ENCODE data around the gene CD248.
"Not testable (repeated sequence)": the region's sequence is repeated elsewhere in the genome, so short reads cannot be mapped to it uniquely, and the experiment has no call there.

CD248 gene

DNA sequence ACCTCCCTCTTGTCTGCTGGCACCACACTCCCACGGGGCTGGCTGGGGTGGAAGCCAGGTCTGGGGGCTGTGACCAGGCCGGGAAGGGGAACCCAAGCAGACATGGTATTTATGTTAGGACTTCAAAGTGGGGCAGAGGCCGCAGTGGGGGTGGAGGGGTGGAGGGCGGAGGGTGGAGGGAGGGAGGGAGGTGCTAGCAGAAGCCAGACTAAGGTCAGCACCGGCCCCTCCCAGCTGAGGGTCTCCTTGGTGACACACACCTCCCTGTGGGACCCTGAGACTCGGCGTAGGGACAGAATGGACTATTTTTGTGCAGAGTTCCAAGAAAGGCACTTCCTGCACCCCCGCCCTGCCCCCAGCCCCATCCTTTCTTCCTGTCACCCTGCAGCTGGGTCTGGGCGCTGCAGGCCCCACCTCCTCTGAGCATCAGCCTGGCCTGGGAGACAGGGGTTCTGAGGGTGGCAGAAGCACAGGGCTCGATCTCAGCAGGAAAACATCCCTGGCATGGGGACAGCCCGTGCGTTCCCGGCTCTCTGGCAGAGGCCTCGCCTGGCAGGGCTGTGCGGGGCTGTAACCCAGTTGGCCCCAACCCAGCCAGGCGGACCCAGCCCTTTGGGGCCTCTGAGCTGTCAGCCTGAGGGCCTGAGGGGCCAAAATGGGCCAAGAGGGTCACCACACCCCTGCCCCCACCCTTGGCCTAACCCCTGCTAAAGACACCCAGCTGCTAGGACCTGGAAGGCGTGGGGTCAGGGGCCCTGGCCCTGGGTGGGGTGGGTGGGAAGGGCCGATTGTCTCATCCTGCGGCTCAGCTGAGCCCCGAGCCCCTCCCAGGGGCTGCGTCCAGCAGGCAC lies 9.6 kb upstream of the CD248 start:
- peak overlapping the region; percentile 64 for H3K27ac Mint-ChIP-seq

DNA sequence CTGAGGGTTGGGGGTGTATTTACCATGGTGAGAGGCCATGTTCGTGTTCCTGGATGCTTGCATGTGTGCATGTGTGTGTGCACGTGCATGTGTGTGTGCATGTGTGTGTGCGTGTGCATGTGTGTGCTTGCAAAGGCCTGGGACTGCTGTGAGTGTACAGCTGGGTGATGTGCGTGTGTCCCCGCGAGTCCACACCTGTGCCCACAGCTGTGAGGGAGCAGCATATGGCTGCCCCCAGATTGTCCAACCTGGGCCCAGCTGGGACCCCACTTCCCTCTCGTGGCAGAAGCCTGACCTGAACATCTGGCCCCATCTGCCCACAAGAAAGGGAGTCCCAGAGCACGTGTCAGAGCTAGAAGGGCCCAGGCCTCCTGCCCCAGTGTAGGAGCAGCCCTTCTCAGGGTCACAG lies 8.4 kb upstream of the CD248 start:
- no peak overlapping the region for H3K4me3 Mint-ChIP-seq
- no peaks in the 10 kb centered on the region for H3K27me3 Mint-ChIP-seq
- no peaks in the 10 kb centered on the region for H3K9me3 Mint-ChIP-seq
- H3K27ac Mint-ChIP-seq, result peak overlapping the region; percentile 64
- H3K36me3 Mint-ChIP-seq (ENCODE audit: low read depth), result no peaks in the 10 kb centered on the region
- peaks cover 48% of the 10 kb centered on the region for H3K4me1 Mint-ChIP-seq (ENCODE audit: low read depth)
- DNase-seq, result no peak

More for the DNA sequence above, 9.6 kb upstream of the CD248 start:
- Mint-ChIP-seq H3K9me3 (no peaks in the 10 kb centered on the region), H3K27me3 (no peaks in the 10 kb centered on the region), H3K4me1 (ENCODE audit: low read depth) (peaks cover 48% of the 10 kb centered on the region), H3K4me3 (no peak overlapping the region), H3K36me3 (ENCODE audit: low read depth) (no peaks in the 10 kb centered on the region)
- peak; percentile 66 for DNase-seq

DNA sequence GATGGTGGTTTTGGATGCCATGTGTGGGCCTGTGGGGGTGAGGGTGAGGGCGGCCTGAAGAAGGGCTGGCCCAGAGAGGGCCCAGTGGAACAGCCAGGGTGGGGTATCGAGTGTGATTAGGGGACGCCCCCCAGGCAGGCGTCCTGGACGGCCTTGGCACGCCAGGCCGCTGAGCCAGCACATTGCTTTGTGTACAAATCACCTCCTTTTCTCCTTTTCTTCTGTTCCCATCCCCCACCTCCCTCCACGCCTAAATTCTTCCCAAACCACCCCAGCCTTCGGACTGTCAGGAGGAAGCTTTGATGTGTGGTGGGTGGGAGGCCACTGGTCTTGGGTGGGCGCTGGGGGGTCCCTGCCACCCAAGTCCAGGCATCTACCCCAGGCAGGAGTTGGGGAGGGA lies 7.8 kb upstream of the CD248 start:
- no peaks in the 10 kb centered on the region for H3K36me3 Mint-ChIP-seq (ENCODE audit: low read depth)
- DNase-seq, result no peak
- H3K27me3 Mint-ChIP-seq, result no peaks in the 10 kb centered on the region
- no peaks in the 10 kb centered on the region for H3K9me3 Mint-ChIP-seq
- peaks cover 51% of the 10 kb centered on the region for H3K4me1 Mint-ChIP-seq (ENCODE audit: low read depth)
- H3K4me3 Mint-ChIP-seq, result no peak overlapping the region
- peak overlapping the region; percentile 38 for H3K27ac Mint-ChIP-seq

DNA sequence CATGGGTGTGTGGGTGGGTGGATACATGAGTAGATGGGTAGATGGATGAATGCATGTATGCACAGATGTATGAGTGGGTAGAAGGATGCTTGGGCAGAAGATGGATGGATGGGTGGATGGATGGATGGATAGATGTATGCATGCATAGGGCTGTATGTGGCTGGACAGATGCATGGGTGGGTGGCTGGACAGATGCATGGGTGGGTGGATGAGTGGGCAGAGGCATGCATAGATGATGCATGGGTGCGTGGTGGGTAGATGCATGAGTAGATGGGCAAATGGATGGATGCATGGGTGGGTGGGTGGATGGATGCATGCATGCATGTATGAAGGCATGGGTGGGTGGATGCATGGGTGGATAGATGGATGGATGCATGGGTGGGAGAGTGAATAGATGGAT lies 6.8 kb upstream of the CD248 start:
- Mint-ChIP-seq H3K4me1 (ENCODE audit: low read depth) (peaks cover 56% of the 10 kb centered on the region), H3K9me3 (no peaks in the 10 kb centered on the region), H3K27ac (no peak overlapping the region), H3K4me3 (no peak overlapping the region), H3K36me3 (ENCODE audit: low read depth) (no peaks in the 10 kb centered on the region), H3K27me3 (no peaks in the 10 kb centered on the region)
- DNase-seq, result no peak

DNA sequence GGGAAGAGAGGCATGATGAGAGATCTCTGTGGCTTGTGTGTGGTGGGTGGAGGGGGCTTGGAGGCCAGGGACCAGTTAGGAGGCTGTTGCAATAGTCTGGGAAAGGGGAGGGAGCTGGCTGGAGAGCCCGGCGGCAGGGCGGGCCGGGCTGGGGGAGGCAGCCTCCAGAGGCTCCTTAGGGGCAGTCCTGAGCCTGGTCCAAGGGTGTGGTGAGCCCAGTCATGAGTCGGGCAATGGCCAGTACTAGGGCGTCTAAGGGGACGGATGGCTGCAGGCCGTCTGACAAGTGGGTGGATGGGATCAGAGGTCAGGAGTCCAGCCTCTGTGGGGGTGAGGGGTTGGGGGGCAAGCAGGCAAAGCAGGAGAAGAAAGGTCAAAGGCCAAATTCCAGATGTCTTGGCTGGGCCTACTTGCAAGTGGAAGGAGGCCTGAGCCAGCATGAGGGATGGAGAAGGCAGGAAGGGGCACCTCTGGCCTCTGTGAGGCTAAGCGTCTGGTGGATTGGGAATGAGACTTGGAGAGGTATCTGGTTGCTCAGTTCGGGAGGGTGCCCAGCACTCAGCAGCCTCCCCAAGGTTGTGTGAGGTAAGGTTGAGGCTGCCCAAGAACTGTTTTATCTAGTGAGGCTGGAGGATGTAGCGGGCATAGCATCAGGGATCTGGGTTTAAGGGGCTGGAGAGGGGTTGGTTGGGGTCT lies 6.0 kb upstream of the CD248 start:
- no peak overlapping the region for H3K27ac Mint-ChIP-seq
- DNase-seq, result no peak
- H3K4me3 Mint-ChIP-seq, result no peak overlapping the region
- no peaks in the 10 kb centered on the region for H3K27me3 Mint-ChIP-seq
- peaks cover 56% of the 10 kb centered on the region for H3K4me1 Mint-ChIP-seq (ENCODE audit: low read depth)
- no peaks in the 10 kb centered on the region for H3K36me3 Mint-ChIP-seq (ENCODE audit: low read depth)
- H3K9me3 Mint-ChIP-seq, result no peaks in the 10 kb centered on the region

DNA sequence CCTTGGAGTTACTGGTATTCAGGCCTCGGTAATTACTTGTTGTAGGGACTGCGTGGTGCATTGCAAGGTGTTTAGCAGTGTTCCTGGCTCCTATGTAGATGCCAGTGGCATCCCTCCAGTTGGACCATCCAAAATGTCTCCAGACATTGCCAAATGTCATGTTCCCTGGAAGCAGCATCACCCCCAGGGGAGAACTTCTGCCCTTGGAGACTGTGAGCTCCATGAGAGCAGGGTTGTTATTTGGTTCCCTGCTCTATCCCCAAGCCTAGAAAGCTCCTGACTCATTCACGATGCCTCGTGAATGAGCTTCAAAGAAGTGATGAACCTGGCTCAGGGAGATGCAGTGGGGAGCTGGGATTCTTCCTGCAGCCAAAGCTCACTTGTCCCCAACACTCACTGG lies 4.8 kb upstream of the CD248 start:
- DNase-seq, result no peak
- Mint-ChIP-seq H3K4me1 (ENCODE audit: low read depth) (peaks cover 53% of the 10 kb centered on the region), H3K4me3 (no peak overlapping the region), H3K36me3 (ENCODE audit: low read depth) (no peaks in the 10 kb centered on the region), H3K9me3 (no peaks in the 10 kb centered on the region), H3K27me3 (no peaks in the 10 kb centered on the region), H3K27ac (no peak overlapping the region)

DNA sequence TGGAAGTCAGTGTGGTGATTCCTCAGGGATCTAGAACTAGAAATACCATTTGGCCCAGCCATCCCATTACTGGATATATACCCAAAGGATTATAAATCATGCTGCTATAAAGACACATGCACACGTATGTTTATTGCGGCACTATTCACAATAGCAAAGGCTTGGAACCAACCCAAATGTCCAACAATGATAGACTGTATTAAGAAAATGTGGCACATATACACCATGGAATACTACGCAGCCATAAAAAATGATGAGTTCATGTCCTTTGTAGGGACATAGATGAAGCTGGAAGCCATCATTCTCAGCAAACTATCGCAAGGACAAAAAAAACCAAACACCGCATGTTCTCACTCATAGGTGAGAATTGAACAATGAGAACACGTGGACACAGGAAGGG lies 3.9 kb upstream of the CD248 start:
- not testable (repeated sequence) for H3K9me3 Mint-ChIP-seq; DNase-seq; H3K27me3 Mint-ChIP-seq; H3K27ac Mint-ChIP-seq; H3K36me3 Mint-ChIP-seq (ENCODE audit: low read depth); H3K4me3 Mint-ChIP-seq
- H3K4me1 Mint-ChIP-seq (ENCODE audit: low read depth), result peaks cover 51% of the 10 kb centered on the region

DNA sequence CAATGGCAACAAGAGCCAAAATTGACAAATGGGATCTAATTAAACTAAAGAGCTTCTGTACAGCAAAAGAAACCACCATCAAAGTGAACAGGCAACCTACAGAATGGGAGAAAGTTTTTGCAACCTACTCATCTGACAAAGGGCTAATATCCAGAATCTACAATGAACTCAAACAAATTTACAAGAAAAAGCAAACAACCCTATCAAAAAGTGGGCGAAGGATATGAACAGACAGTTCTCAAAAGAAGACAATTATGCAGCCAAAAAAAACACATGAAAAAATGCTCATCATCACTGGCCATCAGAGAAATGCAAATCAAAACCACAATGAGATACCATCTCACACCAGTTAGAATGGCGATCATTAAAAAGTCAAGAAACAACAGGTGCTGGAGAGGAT lies 3.4 kb upstream of the CD248 start:
- H3K4me1 Mint-ChIP-seq (ENCODE audit: low read depth), result peaks cover 51% of the 10 kb centered on the region
- not testable (repeated sequence) for H3K36me3 Mint-ChIP-seq (ENCODE audit: low read depth); H3K9me3 Mint-ChIP-seq; H3K27ac Mint-ChIP-seq; H3K4me3 Mint-ChIP-seq; DNase-seq; H3K27me3 Mint-ChIP-seq

DNA sequence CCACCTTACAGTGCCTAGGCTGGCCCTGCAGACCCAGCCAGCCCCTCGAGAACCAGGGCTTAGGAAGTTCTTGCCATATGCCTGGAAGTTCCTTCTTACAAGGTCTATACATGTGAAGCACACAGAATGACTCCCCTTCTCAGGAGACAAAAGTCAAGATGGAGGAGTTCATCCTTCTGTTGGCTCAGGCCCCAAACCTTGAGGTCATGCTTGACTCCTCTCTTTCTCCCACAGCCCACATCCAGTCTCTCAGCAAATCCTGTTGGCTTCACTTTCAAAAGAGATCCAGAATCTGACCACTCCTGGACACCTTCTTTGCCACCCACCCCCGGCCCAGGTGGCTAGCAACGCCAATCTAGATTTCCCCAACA lies 1.7 kb upstream of the CD248 start:
- Mint-ChIP-seq H3K27me3 (no peaks in the 10 kb centered on the region), H3K4me3 (no peak overlapping the region), H3K27ac (peak overlapping the region; percentile 94), H3K36me3 (ENCODE audit: low read depth) (no peaks in the 10 kb centered on the region), H3K4me1 (ENCODE audit: low read depth) (peaks cover 58% of the 10 kb centered on the region), H3K9me3 (no peaks in the 10 kb centered on the region)
- DNase-seq, result no peak

DNA sequence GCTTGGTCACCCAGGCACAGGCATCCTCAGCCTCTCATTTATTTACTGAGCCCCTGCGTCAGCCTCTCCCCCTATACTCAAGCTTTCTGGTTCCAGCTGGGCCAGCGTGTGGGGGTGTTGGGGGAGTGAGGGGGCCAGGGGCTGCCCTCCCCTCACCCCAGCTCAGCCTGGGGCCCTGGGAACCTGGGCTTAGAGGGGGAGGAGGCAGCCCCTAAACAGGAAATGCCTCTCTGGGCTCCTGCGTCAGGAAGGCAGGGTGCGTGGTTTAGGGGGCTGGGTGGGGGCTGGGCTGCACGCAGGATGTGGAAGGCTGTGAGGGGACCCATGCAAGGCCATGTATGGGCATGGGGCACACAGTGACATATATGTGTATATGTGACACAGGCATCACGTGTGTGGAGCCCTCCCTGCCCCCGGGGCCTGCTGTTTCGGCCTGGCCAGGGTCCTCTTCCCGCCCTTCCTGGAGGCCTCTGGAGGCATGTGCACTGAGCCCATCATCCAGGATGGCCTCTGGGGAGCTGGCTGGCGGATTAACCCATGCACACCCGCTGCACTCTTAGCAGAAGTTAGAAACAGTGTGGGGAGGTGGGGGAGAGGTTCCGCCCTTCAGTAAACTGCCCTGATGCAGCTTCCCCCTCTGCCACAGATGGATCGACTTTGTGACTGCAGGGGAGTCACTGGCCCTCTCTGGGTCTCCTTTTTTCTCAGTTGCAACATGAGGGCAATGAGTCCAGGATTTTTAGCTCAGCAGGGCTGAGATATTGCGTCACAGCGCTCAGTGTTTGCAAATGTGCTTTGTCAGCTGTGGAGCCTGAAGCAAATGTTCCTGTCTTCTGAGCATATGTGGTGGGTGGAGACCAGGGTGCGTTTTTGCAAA lies 1.1 kb upstream of the CD248 start:
- DNase-seq, result peak; percentile 63
- H3K9me3 Mint-ChIP-seq, result no peaks in the 10 kb centered on the region
- H3K27ac Mint-ChIP-seq, result peak overlapping the region; percentile 94
- H3K4me1 Mint-ChIP-seq (ENCODE audit: low read depth), result peaks cover 63% of the 10 kb centered on the region
- no peaks in the 10 kb centered on the region for H3K36me3 Mint-ChIP-seq (ENCODE audit: low read depth)
- peak overlapping the region; percentile 47 for H3K4me3 Mint-ChIP-seq
- H3K27me3 Mint-ChIP-seq, result no peaks in the 10 kb centered on the region

DNA sequence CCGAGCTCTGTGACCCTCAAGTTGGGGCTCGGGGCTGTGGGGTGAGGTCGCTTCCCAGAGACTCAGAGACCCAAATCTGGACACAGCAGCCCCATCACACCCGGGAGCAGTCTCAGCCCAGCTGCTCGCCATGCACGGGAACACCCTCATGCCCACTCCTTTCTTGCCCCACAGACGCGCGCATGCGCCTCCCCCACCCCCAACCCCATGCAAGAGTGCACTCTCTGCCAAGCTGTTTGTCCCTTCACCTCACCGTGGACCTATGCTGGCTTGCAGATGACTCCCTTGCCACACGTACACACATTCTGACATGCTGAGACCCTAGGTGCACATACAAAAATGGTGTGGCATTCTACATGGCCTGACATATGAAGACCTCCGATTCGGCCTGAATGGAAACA lies 478 bp upstream of the CD248 start:
- Mint-ChIP-seq H3K27ac (peak overlapping the region; percentile 94), H3K4me1 (ENCODE audit: low read depth) (peaks cover 61% of the 10 kb centered on the region), H3K9me3 (no peaks in the 10 kb centered on the region)

DNA sequence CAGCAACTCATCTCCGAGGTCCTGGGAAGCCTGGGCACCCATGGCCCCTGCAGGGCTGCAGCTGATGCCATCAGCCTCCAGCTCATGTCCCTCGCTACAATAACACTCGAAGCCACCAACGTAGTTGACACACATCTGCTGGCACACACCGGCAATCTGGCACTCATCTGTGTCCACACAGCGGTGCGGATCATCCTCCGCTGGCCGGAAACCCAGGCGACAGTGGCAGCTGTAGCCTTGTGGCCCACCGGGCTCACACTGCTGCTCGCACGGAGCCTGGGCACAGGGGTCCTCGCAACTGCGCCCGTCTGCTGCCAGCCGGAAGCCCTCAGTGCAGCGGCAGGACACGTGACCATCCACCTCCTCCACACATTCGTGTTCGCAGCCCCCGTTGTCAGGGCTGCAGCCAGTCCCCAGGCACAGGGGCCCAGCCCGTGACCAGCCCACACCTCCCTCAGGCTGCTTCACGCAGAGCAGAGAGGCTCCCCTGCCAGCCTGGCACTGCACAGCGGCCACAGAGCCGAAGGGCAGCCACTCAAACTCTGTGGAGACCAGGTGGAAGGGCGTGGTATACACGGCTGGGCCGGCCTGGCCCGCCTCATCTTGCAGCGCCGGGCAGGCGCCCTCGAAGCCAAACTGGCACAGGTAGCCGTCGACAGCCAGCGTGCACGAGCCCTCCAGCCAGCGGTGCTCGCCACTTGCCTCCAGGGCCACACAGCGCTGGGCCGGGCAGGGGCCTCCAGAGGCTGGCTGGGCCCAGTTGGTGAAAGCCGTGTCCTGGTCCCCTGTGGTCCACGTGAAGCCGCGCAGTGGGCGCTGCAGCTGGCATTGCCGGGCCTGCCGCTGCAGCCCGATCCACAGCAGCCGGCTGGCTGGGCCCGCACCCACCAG lies 678 bp downstream of the CD248 start:
- Mint-ChIP-seq H3K36me3 (ENCODE audit: low read depth) (no peaks in the 10 kb centered on the region), H3K27me3 (no peaks in the 10 kb centered on the region), H3K4me1 (ENCODE audit: low read depth) (peaks cover 69% of the 10 kb centered on the region), H3K27ac (peak overlapping the region; percentile 5), H3K4me3 (peak overlapping the region; percentile 51), H3K9me3 (no peaks in the 10 kb centered on the region)
- DNase-seq, result no peak

More for the DNA sequence above, 478 bp upstream of the CD248 start:
- Mint-ChIP-seq H3K36me3 (ENCODE audit: low read depth) (no peaks in the 10 kb centered on the region), H3K4me3 (peak overlapping the region; percentile 47), H3K27me3 (no peaks in the 10 kb centered on the region)
- DNase-seq, result peak; percentile 67

DNA sequence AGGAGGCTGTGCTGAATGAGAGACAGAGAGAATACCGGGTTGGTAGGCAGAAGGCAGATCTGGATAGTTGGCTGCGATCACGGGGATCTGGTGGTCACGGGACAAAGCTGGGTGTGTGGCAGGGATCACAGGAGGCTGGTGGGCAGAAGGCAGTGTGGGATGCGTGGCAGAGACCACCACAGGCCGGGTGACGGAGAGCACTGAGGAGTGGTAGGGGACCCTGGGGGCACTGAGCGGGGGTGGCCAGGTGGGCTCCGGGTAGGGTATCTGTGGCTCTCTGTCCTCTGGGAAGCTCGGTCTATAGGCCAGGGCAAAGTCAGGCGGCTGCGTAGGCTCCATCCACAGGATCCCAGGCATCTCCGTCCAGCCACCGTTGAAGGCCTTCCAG lies 1.4 kb downstream of the CD248 start:
- Mint-ChIP-seq H3K4me3 (peak overlapping the region; percentile 51), H3K36me3 (ENCODE audit: low read depth) (no peaks in the 10 kb centered on the region), H3K4me1 (ENCODE audit: low read depth) (peaks cover 69% of the 10 kb centered on the region), H3K27ac (peak overlapping the region; percentile 8), H3K27me3 (no peaks in the 10 kb centered on the region), H3K9me3 (no peaks in the 10 kb centered on the region)
- DNase-seq, result no peak
